ENCODE results near the gene GORASP2.

Gene GORASP2

GRCh38 chr2:170975943-170976270 is 46.9 kb downstream of the GORASP2 start:
- DNase-seq, result no peak
- in situ Hi-C loops (cut with MboI; ENCODE audit: low pct_unique_long_range_greater_than_20kb, low sequenced_read_pairs), result no loop called here

GRCh38 chr2:170984079-170984478 is 55.0 kb downstream of the GORASP2 start:
- in situ Hi-C loops (cut with MboI; ENCODE audit: low pct_unique_long_range_greater_than_20kb, low sequenced_read_pairs), result no loop called here
- DNase-seq, result peak; percentile 3

GRCh38 chr2:170985407-170985806 is 56.4 kb downstream of the GORASP2 start:
- no peak for DNase-seq
- in situ Hi-C loops (cut with MboI; ENCODE audit: low pct_unique_long_range_greater_than_20kb, low sequenced_read_pairs), result no loop called here

DNA sequence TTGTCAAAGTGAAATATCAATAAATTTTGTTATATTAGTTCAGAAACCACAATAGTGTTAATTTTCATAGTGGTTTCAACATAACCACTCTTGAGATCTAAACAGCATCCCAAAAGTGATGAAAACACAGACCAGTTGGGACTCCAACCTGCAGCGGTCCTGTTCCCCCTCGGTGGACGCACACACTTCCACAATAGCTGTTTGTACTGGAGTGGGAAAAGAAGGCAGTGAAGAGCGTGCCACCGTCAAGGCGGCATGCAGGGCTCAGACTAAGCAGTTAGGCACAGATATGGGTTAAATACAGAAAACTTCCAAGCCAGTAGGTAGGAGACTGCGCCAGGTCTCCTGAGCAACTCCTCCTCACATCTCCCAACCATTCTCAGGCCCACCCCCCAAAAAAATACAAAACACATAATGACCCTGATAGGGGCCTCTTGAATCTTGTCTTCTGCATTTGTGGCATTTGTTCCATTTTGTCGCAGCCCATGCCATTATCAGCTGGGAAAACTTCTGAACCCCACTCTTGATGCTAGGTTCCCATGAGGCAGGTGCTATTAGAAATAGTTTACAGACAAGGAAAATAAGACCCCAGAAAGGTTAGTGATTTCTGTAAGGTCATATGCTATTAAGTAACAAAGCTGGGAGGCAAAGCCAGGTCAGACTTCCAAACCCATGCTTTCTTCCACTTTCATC is 57.7 kb downstream of the GORASP2 start:
- in situ Hi-C loops (cut with MboI; ENCODE audit: low pct_unique_long_range_greater_than_20kb, low sequenced_read_pairs), result no loop called here
- DNase-seq, result no peak

GRCh38 chr2:170991398-170992182 is 62.5 kb downstream of the GORASP2 start:
- in situ Hi-C loops (cut with MboI; ENCODE audit: low pct_unique_long_range_greater_than_20kb, low sequenced_read_pairs), result no loop called here
- no peak for DNase-seq

DNA sequence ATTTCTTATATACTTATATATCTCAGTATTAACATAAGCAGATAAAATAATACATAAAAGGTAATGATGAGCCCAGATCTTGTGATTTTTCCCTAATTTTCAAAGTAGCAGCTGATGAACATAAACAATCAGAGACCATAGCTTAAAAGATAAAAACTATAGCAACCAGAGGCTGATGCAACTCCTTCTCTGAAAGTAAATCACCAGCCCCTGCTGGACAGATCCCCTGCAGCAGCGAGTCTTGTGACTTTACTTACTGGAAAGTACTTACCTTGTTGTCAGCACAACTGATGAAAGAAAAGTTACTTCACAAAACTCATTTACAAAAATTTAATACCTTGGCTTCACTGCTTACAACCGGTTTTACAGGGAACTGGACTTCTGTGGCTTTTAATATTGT is 67.3 kb downstream of the GORASP2 start:
- no peak for DNase-seq
- in situ Hi-C loops (cut with MboI; ENCODE audit: low pct_unique_long_range_greater_than_20kb, low sequenced_read_pairs), result no loop called here

DNA sequence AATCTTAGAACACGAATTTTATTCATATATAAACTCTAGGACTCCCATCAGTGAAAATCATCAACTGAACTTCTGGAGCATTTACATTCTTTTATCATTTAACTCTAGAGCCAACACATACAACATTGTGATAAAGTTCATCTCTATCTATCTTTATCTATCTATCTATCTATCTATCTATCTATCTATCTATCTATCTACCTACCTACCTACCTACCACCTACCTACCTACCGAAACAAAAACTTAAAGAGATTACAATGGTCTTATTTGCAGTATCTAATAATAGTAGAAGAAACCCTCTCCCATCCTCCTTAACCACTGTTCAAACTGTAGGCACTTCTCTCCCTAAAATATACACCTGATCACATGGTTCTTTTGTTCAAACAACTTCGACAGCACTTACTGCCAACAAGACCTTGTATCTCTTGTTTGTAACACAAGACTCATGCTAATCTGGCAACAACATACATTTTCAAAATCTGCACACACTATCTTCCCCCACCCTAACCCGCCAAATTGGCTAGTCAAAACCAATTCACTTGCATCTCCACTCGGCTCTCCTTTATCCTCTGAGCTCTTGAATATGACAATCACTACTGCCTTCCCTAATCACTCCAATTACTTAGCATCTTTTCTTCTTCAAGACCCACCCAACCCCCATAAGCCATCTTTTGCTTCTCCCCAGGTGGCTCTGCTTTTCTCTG is 69.0 kb downstream of the GORASP2 start:
- no peak for DNase-seq
- in situ Hi-C loops (cut with MboI; ENCODE audit: low pct_unique_long_range_greater_than_20kb, low sequenced_read_pairs), result no loop called here

DNA sequence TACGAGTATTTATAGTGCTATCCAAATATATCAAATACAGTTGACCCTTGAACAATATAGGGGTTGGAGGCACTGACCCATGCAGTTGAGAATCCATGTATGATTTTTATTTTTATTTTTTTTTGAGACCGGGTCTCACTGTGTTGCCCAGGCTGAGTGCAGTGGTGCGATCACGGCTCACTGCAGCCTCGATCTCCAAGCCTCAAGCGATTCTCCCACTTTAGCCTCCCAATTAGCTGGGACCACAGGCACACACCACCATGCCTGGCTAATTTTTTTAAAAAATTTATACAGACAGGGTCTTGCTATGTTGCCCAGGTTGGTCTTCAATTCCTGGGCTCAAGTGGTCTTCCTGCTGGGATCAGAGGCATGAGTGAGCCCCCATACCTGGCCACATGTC is 70.6 kb downstream of the GORASP2 start:
- no peak for DNase-seq
- in situ Hi-C loops (cut with MboI; ENCODE audit: low pct_unique_long_range_greater_than_20kb, low sequenced_read_pairs), result no loop called here

DNA sequence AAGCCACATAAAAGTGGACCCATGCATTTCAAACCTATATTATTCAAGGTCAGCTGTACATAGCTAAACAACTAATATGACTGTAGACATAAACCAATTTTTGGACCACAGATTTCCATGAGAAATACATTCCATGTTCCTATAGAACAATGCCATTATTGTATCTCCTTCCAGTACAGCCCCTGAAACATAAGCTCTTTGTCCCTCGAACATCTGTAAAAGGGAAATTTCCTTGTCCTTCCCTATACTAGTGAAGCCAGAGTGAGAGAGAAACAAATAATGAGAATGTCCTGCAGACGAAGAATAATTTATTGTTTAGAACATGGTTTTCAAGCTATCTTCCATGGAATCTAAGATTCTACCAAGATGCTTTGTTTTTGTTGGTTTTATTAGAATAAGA is 75.3 kb downstream of the GORASP2 start:
- no peak for DNase-seq
- in situ Hi-C loops (cut with MboI; ENCODE audit: low pct_unique_long_range_greater_than_20kb, low sequenced_read_pairs), result no loop called here

DNA sequence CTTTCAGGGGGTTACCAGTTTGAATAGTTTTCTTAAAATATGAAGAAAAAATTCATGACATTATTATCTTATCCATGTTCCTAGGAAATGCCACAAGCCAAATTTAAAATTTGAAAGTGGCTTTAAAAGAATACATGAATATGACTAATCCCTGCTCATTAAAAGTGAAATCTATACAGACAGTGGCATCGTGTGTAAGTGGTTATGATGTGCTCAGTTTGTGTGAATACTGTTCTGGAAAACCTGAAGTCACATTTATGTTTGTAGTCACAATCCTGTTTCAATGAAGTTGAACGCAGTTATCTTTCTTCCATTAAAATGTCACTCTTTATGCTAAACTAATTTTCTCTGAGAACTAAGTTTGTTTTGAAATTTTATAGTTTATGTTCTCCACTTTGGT is 75.8 kb downstream of the GORASP2 start:
- in situ Hi-C loops (cut with MboI; ENCODE audit: low pct_unique_long_range_greater_than_20kb, low sequenced_read_pairs), result no loop called here
- no peak for DNase-seq

DNA sequence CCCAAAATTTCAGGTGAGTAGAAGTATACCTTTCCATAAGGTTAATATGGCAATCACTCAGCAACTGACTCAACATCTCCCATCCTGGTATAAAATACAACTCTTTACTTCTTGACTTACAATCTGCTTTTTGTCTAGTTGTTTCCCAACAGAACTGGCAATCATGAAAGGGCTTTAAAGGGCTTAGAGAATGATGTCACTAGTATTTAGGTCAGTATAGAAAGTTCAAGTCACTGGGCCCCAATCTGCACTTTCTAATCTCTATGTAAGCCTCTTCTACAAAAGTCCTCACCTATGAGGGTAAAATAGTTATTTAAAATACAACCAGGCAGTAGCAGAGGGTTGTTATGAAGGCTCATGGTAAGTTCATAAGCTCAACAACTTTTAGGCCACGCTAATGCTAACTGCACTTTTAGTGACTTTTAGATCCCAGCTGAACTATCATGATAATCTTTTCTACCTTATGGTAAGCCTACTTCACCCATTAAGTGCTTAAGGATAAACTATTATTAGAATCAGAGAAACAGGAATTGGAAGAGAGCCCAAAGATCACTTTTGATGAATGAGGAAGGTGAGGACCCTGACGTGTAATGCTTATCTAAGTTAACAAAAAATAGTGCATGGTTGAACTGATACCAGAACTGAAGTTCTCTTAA is 79.6 kb downstream of the GORASP2 start:
- in situ Hi-C loops (cut with MboI; ENCODE audit: low pct_unique_long_range_greater_than_20kb, low sequenced_read_pairs), result no loop called here
- DNase-seq, result no peak

DNA sequence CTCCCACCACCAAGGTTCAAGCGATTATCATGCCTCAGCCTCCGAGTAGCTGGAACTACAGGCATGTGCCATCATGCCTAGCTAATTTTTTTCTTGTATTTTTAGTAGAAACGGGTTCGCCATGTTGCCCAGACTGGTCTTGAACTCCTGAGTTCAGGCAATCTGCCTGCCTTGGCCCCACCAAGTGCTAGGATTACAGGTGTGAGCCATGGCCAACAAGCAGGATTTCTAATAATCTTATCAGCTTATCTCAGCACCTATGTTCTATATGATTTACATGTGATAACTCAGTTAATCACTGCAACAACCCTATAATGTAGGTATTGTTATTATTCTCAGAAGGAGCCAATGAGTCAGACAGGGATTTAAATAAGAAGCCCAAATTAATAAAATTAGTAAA is 80.3 kb downstream of the GORASP2 start:
- DNase-seq, result no peak
- in situ Hi-C loops (cut with MboI; ENCODE audit: low pct_unique_long_range_greater_than_20kb, low sequenced_read_pairs), result no loop called here

- in situ Hi-C loops (cut with MboI; ENCODE audit: low pct_unique_long_range_greater_than_20kb, low sequenced_read_pairs), result no loop called here
- DNase-seq, result no peak
Measured at GRCh38 chr2:171013851-171014250, 84.8 kb downstream of the GORASP2 start.

DNA sequence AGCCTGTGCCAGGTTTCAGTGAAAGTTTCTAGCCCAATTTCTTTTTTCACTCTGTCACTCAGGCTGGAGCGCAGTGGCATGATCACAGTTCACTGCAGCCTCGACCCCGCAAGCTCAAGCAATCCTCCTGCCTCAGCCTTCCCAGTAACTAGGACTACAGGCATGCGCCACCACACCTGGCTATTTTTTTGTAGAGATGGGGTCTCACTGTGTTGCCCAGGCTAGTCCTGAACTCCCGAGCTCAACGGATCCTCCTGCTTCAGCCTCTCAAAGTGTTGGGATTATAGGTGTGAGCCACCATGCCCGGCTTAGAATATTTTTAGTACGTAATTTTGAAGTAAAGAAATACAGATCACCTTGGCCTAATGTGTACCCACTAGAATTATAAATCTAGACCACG is 87.1 kb downstream of the GORASP2 start:
- in situ Hi-C loops (cut with MboI; ENCODE audit: low pct_unique_long_range_greater_than_20kb, low sequenced_read_pairs), result no loop called here
- DNase-seq, result no peak
